HepG2 (cell line): Measurements from ENCODE around the gene CPT1C. TPM values are rescaled to one million over a fixed set of nuclear protein-coding genes. Genes with fewer than 3 reads are reported as not detected.

ENCODE experiments used
- ELF1 ChIP-seq: sonication (generic); formaldehyde crosslinking; IDR thresholded peaks from 2 replicates; pipeline ENCODE4 v1.4.0; 2020; ENCODE audit warnings: missing genetic modification reagents
- ETV6 ChIP-seq: sonication (generic); formaldehyde crosslinking; conservative IDR thresholded peaks from 2 replicates; pipeline ENCODE4 v1.4.0; 2020; ENCODE audit warnings: missing genetic modification reagents
- GATAD2A ChIP-seq: IDR thresholded peaks from 2 replicates; pipeline ENCODE4 v1.6.1; 2016
- GZF1 ChIP-seq: sonication (generic); formaldehyde crosslinking; IDR thresholded peaks from 2 replicates; pipeline ENCODE4 v1.5.1; 2020; ENCODE audit warnings: mild to moderate bottlenecking, missing genetic modification reagents
- KDM5A ChIP-seq: fragments of 200-600 bp; sonication (generic); IDR thresholded peaks from 2 replicates; pipeline ENCODE4 v1.7.0; 2018; ENCODE audit warnings: antibody characterized with exemption, mild to moderate bottlenecking, low read length, borderline replicate concordance
- MAFK ChIP-seq, 2 experiments: IDR thresholded peaks in 1 of 2; conservative IDR thresholded peaks in 1 of 2; 2 replicates each; pipeline ENCODE4 v1.6.1; 2011; ENCODE audit warnings: improper control_type of control experiment in 2 of 2, low read length in 2 of 2
- MED1 ChIP-seq: sonication (generic); formaldehyde crosslinking; IDR thresholded peaks from 2 replicates; pipeline ENCODE4 v1.4.0; 2020; ENCODE audit warnings: missing genetic modification reagents
- MEF2D ChIP-seq: sonication (generic); formaldehyde crosslinking; IDR thresholded peaks from 2 replicates; pipeline ENCODE4 v1.5.1; 2020; ENCODE audit warnings: mild to moderate bottlenecking, missing genetic modification reagents
- MTF2 ChIP-seq: sonication (generic); formaldehyde crosslinking; IDR thresholded peaks from 2 replicates; pipeline ENCODE4 v1.5.0; 2020; ENCODE audit warnings: missing genetic modification reagents, borderline replicate concordance
- NFYC ChIP-seq: IDR thresholded peaks from 2 replicates; pipeline ENCODE4 v1.6.1; 2016; ENCODE audit warnings: missing genetic modification reagents, missing compliant biosample characterization
- PHF5A ChIP-seq: IDR thresholded peaks from one replicate; pipeline ENCODE4 v1.6.1; 2018; ENCODE audit warnings: low read depth, missing genetic modification reagents; ENCODE audit not compliant: unreplicated experiment
- RARA ChIP-seq: IDR thresholded peaks from 2 replicates; pipeline ENCODE4 v1.6.1; 2016; ENCODE audit warnings: missing genetic modification reagents, missing compliant biosample characterization
- RNF2 ChIP-seq: fragments of 450-650 bp; conservative IDR thresholded peaks from 2 replicates; pipeline ENCODE4 v1.6.1; 2016; ENCODE audit warnings: low read depth
- SMARCE1 ChIP-seq: fragments of 450-650 bp; IDR thresholded peaks from 2 replicates; pipeline ENCODE4 v1.6.1; 2017; ENCODE audit warnings: borderline replicate concordance
- XRCC5 ChIP-seq: fragments of 200-400 bp; formaldehyde crosslinking; optimal IDR thresholded peaks from 2 replicates; pipeline ENCODE3; 2017; ENCODE audit warnings: mild to moderate bottlenecking, low read length
- ZEB1 ChIP-seq: IDR thresholded peaks from 2 replicates; pipeline ENCODE4 v1.6.1; 2012; ENCODE audit warnings: mild to moderate bottlenecking, low read depth, inconsistent platforms; ENCODE audit not compliant: insufficient replicate concordance
- ZFP1 ChIP-seq: IDR thresholded peaks from 2 replicates; pipeline ENCODE4 v1.6.1; 2016
- ZNF441 ChIP-seq: sonication (generic); formaldehyde crosslinking; IDR thresholded peaks from 2 replicates; pipeline ENCODE4 v1.7.0; 2021; ENCODE audit warnings: missing genetic modification reagents, borderline replicate concordance
- ZNF713 ChIP-seq: sonication (generic); formaldehyde crosslinking; IDR thresholded peaks from 2 replicates; pipeline ENCODE4 v1.4.0; 2020; ENCODE audit warnings: mild to moderate bottlenecking, missing genetic modification reagents
- ZNF749 ChIP-seq: sonication (generic); formaldehyde crosslinking; IDR thresholded peaks from 2 replicates; pipeline ENCODE4 v1.8.0; 2022; ENCODE audit warnings: mild to moderate bottlenecking, missing genetic modification reagents, moderate library complexity, borderline replicate concordance
- ZNF816 ChIP-seq: sonication (generic); formaldehyde crosslinking; IDR thresholded peaks from 2 replicates; pipeline ENCODE4 v1.8.0; 2022; ENCODE audit warnings: missing genetic modification reagents, mild to moderate bottlenecking, borderline replicate concordance
- ZSCAN25 ChIP-seq: sonication (generic); formaldehyde crosslinking; IDR thresholded peaks from 2 replicates; pipeline ENCODE4 v1.8.0; 2022; ENCODE audit warnings: mild to moderate bottlenecking, missing genetic modification reagents
- polyA plus RNA-seq, 8 experiments: library from polyadenylated mRNA; depleted of rRNA in 3 of 8; stranded (reverse) in 7 of 8; unstranded in 1 of 8; fragments of >200 nt; fragmentation: Illumina TruSeq in 4 of 8; extraction: Trizol in 4 of 8; gene quantifications; 2 replicates each; pipeline versions ENCODE4 v1.2.1 to v1.2.3, GENCODE V29; 2011 to 2016; ENCODE audit warnings: low read depth in 4 of 8, missing spikeins in 1 of 8, mixed read lengths in 1 of 8; ENCODE audit not compliant: insufficient read depth in 1 of 8
- total RNA-seq, 5 experiments: library from RNA; depleted of rRNA; stranded (reverse); fragments of >200 nt; fragmentation: Illumina TruSeq; extraction: Trizol; gene quantifications; 2 replicates each; pipeline ENCODE4 v1.2.3, GENCODE V29; 2016; ENCODE audit warnings: low read depth in 1 of 5
- TF ChIP-seq, protein P1 (sequence below): IDR thresholded peaks from 2 replicates; pipeline ENCODE4 v1.6.1; 2016; ENCODE audit warnings: control low read depth
- TF ChIP-seq, protein P2 (sequence below): sonication (generic); formaldehyde crosslinking; IDR thresholded peaks from 2 replicates; pipeline ENCODE4 v1.4.0; 2020; ENCODE audit warnings: mild to moderate bottlenecking, missing genetic modification reagents
- TF ChIP-seq, protein P3 (sequence below): IDR thresholded peaks from 2 replicates; pipeline ENCODE4 v1.6.1; 2016; ENCODE audit warnings: low read depth
- TF ChIP-seq, protein P4 (sequence below): sonication (generic); formaldehyde crosslinking; IDR thresholded peaks from 2 replicates; pipeline ENCODE4 v1.8.0; 2022; ENCODE audit warnings: mild to moderate bottlenecking, missing genetic modification reagents, borderline replicate concordance
- TF ChIP-seq, protein P5 (sequence below): IDR thresholded peaks from 2 replicates; pipeline ENCODE4 v1.6.1; 2016; ENCODE audit warnings: missing genetic modification reagents, missing compliant biosample characterization
- TF ChIP-seq, protein P6 (sequence below): sonication (generic); formaldehyde crosslinking; IDR thresholded peaks from 2 replicates; pipeline ENCODE4 v1.8.1; 2023; ENCODE audit warnings: missing genetic modification reagents, mild to moderate bottlenecking, borderline replicate concordance

Gene CPT1C
- total and polyA plus RNA-seq, 2 of the 13 experiments (the other 11 are each of a cell fraction or from before 2014, with no cell fraction given) = 0.18 TPM; not detected in 1

DNA sequence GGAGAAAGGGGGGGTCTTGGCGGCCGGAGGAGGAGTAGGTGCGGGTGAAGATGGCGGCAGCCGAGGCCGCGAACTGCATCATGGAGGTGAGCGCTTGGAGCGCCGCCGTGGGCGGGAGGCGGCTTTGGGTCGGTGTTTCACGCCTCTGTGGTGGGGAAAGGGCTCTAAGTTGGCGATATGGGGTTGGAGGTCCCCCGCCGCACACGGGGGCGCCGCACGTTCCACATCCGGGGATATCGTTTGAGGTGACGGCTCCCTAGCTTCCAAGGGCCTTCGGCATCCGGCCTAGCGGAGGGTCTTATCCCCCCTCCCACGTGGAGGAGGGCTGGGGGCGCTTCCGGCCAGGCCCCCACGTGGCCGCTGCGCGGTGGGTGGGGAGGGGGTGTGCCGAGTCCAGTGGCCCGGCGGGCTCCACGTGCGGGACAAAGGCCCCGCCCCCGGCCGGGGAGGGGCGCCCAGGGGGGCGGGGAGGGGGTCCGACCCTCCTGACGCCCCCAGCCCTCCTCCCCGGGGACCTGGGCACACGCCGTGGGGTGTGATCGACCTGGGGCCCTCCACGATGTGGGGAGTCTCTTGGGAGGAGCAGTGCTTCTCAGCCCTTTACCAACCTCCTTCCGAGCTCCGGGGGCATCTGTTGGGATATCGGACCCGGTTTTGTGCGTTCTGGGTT, 13.6 kb upstream of the CPT1C start, which contains the start of gene PRMT1 (continued):
- TF ChIP-seq ZFP1 (CRISPR knock-in tag) = no peak
- TF ChIP-seq, protein P1, sequence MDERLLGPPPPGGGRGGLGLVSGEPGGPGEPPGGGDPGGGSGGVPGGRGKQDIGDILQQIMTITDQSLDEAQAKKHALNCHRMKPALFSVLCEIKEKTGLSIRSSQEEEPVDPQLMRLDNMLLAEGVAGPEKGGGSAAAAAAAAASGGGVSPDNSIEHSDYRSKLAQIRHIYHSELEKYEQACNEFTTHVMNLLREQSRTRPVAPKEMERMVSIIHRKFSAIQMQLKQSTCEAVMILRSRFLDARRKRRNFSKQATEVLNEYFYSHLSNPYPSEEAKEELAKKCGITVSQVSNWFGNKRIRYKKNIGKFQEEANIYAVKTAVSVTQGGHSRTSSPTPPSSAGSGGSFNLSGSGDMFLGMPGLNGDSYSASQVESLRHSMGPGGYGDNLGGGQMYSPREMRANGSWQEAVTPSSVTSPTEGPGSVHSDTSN (CRISPR knock-in tag) = no peak
- TF ChIP-seq MED1 (CRISPR knock-in tag) = 0 out of 2 replicates have a peak, but pooled peaks have one; percentile 9
- TF ChIP-seq, protein P2, sequence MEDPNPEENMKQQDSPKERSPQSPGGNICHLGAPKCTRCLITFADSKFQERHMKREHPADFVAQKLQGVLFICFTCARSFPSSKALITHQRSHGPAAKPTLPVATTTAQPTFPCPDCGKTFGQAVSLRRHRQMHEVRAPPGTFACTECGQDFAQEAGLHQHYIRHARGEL = no peak
- no peak for TF ChIP-seq PHF5A (CRISPR knock-in tag)
- TF ChIP-seq, protein P3, sequence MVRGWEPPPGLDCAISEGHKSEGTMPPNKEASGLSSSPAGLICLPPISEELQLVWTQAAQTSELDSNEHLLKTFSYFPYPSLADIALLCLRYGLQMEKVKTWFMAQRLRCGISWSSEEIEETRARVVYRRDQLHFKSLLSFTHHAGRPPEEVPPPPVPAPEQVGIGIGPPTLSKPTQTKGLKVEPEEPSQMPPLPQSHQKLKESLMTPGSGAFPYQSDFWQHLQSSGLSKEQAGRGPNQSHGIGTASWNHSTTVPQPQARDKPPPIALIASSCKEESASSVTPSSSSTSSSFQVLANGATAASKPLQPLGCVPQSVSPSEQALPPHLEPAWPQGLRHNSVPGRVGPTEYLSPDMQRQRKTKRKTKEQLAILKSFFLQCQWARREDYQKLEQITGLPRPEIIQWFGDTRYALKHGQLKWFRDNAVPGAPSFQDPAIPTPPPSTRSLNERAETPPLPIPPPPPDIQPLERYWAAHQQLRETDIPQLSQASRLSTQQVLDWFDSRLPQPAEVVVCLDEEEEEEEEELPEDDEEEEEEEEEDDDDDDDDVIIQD (CRISPR knock-in tag) = no peak
- peak; percentile 39; the same call in 1 of the 2 replicates for TF ChIP-seq KDM5A
- TF ChIP-seq, protein P4, sequence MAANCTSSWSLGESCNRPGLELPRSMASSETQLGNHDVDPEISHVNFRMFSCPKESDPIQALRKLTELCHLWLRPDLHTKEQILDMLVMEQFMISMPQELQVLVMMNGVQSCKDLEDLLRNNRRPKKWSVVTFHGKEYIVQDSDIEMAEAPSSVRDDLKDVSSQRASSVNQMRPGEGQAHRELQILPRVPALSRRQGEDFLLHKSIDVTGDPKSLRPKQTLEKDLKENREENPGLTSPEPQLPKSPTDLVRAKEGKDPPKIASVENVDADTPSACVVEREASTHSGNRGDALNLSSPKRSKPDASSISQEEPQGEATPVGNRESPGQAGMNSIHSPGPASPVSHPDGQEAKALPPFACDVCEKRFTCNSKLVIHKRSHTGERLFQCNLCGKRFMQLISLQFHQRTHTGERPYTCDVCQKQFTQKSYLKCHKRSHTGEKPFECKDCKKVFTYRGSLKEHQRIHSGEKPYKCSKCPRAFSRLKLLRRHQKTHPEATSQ = peak; percentile 43; the same call in 1 of the 2 replicates
- TF ChIP-seq GATAD2A = 0 out of 2 replicates have a peak, but pooled peaks have one; percentile 27
- no peak for TF ChIP-seq ZSCAN25 (CRISPR knock-in tag)
- TF ChIP-seq RARA (CRISPR knock-in tag) = no peak; the same call in 1 of the 2 replicates
- TF ChIP-seq ELF1 = peak; percentile 36; the same call in 1 of the 2 replicates
- no peak for TF ChIP-seq GZF1 (CRISPR knock-in tag)
- no peak for TF ChIP-seq MTF2 (CRISPR knock-in tag)
- no peak for TF ChIP-seq ZNF441 (CRISPR knock-in tag)
- TF ChIP-seq, protein P5, sequence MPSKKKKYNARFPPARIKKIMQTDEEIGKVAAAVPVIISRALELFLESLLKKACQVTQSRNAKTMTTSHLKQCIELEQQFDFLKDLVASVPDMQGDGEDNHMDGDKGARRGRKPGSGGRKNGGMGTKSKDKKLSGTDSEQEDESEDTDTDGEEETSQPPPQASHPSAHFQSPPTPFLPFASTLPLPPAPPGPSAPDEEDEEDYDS (CRISPR knock-in tag) = 0 out of 2 replicates have a peak, but pooled peaks have one; percentile 11
- TF ChIP-seq RNF2 = no peak
- no peak for TF ChIP-seq ZNF816
- TF ChIP-seq SMARCE1 = no peak
- no peak for TF ChIP-seq ZNF749 (CRISPR knock-in tag)
- no peak for TF ChIP-seq MAFK (conservative IDR thresholded peaks at IDR 0.05 in 1 of 2, IDR thresholded peaks at IDR 0.05 in 1 of 2; ENCODE audit: low read length in 2 of 2)
- TF ChIP-seq XRCC5 = no peak
- TF ChIP-seq ZEB1 = no peak
- TF ChIP-seq ZNF713 (CRISPR knock-in tag) = no peak
- no peak for TF ChIP-seq ETV6 (CRISPR knock-in tag)
- TF ChIP-seq NFYC = no peak
- TF ChIP-seq, protein P6, sequence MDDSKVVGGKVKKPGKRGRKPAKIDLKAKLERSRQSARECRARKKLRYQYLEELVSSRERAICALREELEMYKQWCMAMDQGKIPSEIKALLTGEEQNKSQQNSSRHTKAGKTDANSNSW = no peak
- 0 out of 2 replicates have a peak, but pooled peaks have one; percentile 37 for TF ChIP-seq MEF2D (CRISPR knock-in tag)
